ENCODE measurements around the gene SYT1. TPM values are rescaled to one million over a fixed set of nuclear protein-coding genes. Genes with fewer than 3 reads are reported as not detected.

SYT1 gene
- total and polyA plus RNA-seq, 2 experiments from 2014 or later = 48.7 to 51.7 TPM

- Histone ChIP-seq H2AFZ (no peak overlapping the region), H3K4me1 (ENCODE audit: insufficient read depth) (no peaks in the 10 kb centered on the region), H3K9me2 (ENCODE audit: insufficient read depth) (no peaks in the 10 kb centered on the region), H3K27me3 (ENCODE audit: insufficient read depth) (no peaks in the 10 kb centered on the region), H3K4me2 (no peak overlapping the region), H3K4me3 (no peak overlapping the region), H4K20me1 (replicated peaks; ENCODE audit: insufficient read depth) (peaks cover 17% of the 10 kb centered on the region; the same call in 1 of the 2 replicates), H3F3A (replicated peaks; ENCODE audit: low read depth) (no peaks in the 10 kb centered on the region), H3K27ac (ENCODE audit: low read depth) (no peak overlapping the region), H3K79me2 (replicated peaks; ENCODE audit: insufficient read depth) (no peaks in the 10 kb centered on the region), H3K36me3 (ENCODE audit: insufficient read depth) (no peaks in the 10 kb centered on the region)
- peak; percentile 71 for ATAC-seq
- Mint-ChIP-seq H3K36me3 (ENCODE audit: low read depth) (no peaks in the 10 kb centered on the region), H3K27ac (no peak overlapping the region), H3K4me3 (no peak overlapping the region), H3K27me3 (ENCODE audit: insufficient read depth, low read depth, poor library complexity) (peaks cover under 1% of the 10 kb centered on the region), H3K9me3 (no peaks in the 10 kb centered on the region), H3K4me1 (peaks cover 7% of the 10 kb centered on the region; the same call in 2 of the 3 replicates)
- DNase-seq (ENCODE audit: low spot score) = peak; percentile 27
- TF ChIP-seq STAT1 (IDR thresholded peaks at IDR 0.05; ENCODE audit: unreplicated experiment) (no peak), ZNF462 (CRISPR knock-in tag; IDR thresholded peaks at IDR 0.05) (no peak), NANOG (IDR thresholded peaks at IDR 0.05; ENCODE audit: borderline replicate concordance) (no peak), ETS1 (IDR thresholded peaks at IDR 0.05) (no peak), POLR2AphosphoS5 (IDR thresholded peaks at IDR 0.05; ENCODE audit: low read depth) (no peak), ZNF331 (CRISPR knock-in tag; IDR thresholded peaks at IDR 0.05; ENCODE audit: low read depth) (no peak), EZH2 (IDR thresholded peaks at IDR 0.05; ENCODE audit: low read depth, unreplicated experiment) (no peak), CTCF (conservative IDR thresholded peaks at IDR 0.05; ENCODE audit: low read depth in 2 of 2) (no peak), ZNF114 (CRISPR knock-in tag; IDR thresholded peaks at IDR 0.05) (no peak), CREB1 (CRISPR knock-in tag; IDR thresholded peaks at IDR 0.05; ENCODE audit: low read depth) (no peak), JUNB (IDR thresholded peaks at IDR 0.05; ENCODE audit: unreplicated experiment) (no peak)
These were observed 67.0 kb downstream of the SYT1 start for GRCh38 chr12:78931466-78931990.
